ENCODE results near the gene KRT6B.

The KRT6B gene

DNA sequence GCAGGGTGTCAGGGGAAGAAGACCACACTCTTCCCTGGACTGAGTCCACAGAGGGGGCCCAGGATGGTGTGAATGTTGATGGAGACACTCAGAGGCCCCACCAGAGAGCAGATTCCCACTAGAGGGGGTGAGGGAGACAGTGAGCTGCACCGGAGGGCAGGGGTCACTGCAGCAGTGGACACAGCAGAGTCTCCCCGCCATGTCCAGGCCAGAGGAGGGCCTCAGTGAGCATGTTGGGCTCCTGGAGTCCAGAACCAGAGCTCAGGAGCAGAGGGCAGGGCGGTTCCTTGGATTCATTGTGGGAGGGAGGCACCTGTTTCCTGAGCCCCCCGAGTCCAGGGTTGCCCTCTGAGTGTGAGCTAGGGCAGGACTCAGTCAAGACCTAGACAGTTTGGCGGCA lies 44.0 kb downstream of the KRT6B start:
- no peak for DNase-seq

DNA sequence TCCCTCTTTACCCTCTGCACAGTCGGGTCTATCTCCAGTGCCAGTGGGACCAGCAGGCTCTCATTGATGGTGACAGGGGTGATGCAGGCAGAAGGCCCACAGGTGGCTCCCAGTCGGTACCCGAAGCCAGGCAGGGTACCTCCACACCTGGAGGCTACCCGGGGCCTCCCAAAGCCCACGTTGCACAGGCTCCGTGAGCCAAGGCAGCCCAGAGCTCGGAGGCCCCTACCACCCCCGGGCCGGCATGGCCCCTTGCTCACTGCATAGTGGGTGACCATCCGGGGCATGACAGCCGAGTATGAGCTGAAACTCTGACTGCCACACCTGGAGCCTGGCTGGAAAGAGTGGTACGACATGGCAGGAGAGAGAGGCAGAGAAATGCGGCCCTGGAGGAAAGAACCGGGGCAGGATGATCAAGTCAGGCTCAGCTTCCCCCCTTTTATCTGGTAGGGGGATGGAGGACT lies 46.0 kb downstream of the KRT6B start, which contains the start of gene KRT82:
Gene KRT82, minus strand, starts transcription at position 414 of the 464 bp plus-strand sequence. Its CDS starts 58 bp downstream, at position 356.
- no peak for DNase-seq

DNA sequence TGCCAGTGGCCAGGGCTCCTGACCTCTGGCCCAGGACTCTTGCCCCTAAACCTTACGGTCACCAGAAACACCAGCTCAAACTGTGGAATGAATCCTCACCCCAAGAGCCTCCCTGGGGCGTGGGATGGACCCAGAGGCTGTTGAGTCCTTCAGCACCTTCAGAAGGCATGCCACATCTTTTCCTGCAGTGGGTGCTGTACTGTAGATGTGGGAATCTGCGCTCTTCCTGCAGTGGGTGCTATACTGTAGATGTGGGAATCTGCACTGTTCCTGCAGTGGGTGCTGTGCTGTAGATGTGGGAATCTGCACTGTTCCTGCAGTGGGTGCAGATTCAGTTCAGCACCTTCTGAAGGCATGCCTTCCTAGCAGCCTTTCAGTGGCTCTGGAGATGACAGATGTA lies 47.0 kb downstream of the KRT6B start:
- no peak for DNase-seq

DNA sequence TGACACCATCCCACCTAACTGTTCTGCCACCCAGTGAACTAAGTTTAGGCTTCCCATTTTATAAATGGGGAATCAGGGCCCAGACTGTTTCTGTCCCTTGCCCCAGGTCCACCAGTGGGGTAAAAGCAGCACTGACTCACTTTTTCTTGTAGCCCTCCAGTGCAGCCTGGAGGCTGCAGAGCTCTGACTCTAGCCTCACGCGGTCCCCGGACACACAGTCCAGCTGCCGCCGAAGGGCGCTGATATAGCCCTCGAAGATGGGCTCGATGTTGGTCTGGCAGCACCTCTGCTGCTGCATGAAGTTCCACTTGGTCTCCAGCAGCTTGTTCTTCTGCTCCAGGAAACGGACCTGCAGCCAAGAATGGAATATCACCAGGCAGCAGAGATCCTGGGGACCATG lies 48.4 kb downstream of the KRT6B start:
- no peak for DNase-seq

DNA sequence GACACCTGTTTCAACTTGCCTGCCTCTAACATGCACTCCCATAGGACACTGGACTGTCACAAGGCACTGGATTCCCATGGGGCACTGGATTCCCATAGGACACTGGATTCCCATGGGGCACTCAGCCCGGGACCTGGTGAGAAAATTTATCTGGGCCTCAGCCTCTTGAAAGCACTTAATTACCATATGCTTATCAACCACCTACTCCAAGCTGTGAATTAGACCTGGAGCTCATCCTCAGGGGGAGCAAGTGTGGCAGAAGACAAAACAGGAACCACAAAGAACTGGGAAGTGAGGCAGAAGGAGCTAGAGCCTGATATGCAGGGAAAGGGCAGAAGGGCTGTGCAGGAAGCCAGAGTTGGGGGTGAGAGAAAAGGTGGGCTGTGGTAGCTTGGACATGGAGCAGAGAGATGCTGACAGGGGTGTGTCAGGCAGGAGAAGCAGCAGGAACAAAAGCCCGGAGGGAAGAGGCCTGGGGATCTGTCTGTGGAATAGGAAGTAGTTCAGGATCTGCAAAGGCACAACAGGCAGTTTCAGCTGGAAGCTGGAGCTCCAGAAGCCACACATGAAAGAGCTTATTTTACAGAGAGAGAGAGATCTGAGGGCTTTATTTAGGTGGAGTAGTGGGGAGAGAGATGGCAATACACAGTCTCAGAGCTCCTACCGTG lies 48.9 kb downstream of the KRT6B start:
- DNase-seq = no peak

DNA sequence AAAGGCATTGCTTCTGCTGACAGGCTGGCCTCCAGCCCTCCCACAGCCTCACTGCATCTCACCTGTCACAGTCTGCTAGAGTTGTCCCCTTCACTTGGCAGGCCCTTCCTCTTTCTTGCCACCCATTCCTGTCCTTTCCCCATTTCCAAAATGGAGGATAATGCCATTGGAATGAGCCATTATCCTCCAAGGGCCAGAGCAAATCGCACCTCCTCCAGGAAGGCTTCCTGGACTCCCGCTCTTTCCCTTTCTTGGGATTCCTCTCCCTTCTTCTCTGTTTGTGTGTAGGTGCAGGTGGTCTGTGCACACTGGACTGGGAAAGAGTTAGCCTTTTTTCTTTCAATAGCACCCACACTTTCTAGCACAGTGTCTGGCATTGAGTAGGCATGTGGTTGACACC lies 49.6 kb downstream of the KRT6B start:
- DNase-seq = no peak

DNA sequence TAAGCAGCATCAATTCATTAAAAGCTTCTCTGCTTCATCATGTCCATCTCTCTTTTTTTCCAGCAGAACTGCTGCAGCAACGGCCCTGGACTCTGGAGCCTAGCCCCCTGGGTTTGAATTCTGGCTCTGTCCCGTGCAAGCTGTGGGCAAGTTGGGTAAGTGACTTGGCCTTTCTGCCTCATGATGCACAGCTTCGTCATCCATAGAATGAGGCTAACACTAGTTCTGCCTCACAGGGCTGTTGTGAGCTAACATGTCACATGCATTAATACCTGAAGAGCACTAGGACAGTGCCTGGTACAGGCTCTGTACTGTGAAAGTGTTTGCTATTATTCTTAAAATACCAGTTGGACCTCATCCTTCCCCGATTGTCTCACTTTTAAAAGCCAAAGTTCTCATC lies 50.0 kb downstream of the KRT6B start:
- DNase-seq = no peak

DNA sequence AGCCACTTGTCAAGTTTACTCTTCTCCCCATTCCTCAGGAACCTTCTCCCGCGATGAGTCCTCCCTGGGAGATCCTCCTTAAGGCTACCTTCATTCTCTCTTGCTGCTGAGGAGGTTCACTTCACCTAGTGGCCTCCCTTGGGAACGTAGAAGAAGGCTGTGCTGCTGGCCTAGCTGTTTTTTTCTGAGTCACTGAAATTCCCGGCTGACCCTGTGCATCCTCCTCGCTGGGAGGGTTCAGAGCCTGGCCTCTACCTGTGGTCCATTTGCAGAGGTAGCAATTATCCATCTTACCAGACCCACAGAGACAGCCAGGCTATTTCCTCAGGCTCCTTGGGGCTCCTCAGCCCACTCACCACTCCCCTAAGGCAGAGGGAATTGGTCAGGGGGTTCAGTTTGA lies 50.4 kb downstream of the KRT6B start:
- no peak for DNase-seq

DNA sequence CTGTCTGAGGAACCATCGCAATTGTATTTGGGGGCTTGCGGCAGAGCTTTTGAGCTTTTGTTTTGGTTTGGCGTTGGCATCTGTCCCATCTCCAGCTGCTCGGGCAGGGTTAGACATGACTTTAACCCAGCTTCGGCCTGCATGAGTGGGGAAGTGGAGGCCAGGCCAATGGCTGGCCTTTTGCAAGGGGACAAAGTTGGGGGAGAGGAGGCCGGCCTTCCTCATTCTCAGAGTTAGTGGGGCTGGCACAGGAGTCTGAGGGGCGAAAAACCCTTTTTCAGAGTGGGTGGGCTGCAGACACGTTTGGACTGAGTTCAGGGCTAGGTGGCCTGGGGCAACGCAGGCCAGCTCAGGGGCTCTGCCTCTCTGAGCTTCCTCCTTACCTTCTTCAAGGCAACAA lies 51.0 kb downstream of the KRT6B start:
- DNase-seq = no peak

DNA sequence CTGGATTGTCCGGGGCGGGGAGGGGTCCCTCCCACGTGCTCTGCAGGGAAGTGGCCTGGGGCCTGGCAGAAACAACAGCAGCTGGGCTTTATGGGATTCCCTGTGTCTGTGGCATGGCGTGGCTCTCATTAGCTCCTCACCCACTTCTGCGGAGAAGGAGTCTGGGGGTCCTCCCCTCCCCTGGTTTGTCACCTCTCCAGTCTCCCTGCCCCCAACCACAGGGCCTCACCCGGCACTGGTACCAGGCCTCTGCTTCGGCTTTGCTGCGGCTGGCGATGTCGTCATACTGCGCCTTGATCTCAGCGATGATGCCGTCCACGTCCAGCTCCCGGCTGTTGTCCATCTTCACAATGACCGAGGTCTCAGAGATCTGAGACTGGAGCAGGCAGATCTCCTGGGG lies 52.2 kb downstream of the KRT6B start:
- DNase-seq = no peak

DNA sequence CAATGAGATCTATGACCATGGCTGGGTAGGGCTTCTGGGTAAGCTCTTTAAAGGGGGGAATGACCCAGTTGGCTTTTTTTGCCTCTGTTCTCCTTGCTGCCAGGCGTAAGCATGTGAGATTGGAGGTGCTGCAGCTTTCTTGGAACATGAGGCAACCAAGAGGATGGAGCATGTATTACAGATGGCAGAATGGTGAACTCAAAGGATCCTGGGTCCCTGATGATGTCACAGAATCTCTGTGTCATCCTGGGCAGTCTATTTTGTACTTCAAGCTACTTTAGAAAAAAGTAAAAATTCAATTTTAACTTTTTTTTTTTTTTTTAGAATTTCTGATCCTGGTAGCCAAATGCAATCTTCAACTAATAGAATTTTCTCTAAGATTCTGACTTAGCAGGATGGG lies 53.8 kb downstream of the KRT6B start:
- DNase-seq = no peak

DNA sequence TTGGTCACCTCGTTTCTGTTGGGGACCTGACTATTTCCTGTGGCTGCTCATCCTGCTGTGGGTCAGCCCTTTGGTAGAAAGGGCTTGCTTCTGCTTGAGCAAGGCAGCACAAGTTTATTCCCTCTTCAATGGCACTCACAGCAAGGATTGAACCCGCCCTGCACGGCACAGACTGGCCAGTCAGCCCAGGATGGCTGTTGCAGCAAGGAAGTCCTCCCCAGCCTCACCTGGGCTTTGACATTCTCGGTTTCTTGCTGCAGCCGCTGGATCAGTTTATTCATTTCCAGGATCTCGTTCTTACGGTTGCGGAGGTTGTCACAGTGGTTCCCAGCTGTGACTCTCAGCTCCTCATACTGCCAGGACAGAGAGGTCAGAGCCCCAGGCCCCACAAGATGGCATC lies 55.3 kb downstream of the KRT6B start:
- no peak for DNase-seq
